ENCODE measurements around the gene C4B. TPM values are rescaled to one million over a fixed set of nuclear protein-coding genes. Genes with fewer than 3 reads are reported as not detected.
A peak's percentile ranks its signal among the peaks of the same experiment; 100 is the strongest.

C4B gene
- total and polyA plus RNA-seq, 9 of the 15 experiments (the other 6 are each of a cell fraction or from before 2014, with no cell fraction given), result 0.32 to 8.8 (median 5.4) TPM

- TF ChIP-seq ADNP (tag; IDR thresholded peaks at IDR 0.05), result no peak
- TF ChIP-seq ZNF408 (CRISPR knock-in tag; IDR thresholded peaks at IDR 0.05; ENCODE audit: low read depth), result no peak
- no peak for TF ChIP-seq PPARD (CRISPR knock-in tag; IDR thresholded peaks at IDR 0.05)
- TF ChIP-seq REST (IDR thresholded peaks at IDR 0.05; ENCODE audit: borderline replicate concordance), result no peak
- peak; percentile 80; the same call in 1 of the 2 replicates for TF ChIP-seq REST (CRISPR knock-in tag; IDR thresholded peaks at IDR 0.05; ENCODE audit: low read depth)
- TF ChIP-seq ZNF431 (CRISPR knock-in tag; IDR thresholded peaks at IDR 0.05), result no peak
- TF ChIP-seq FOXA3 (CRISPR knock-in tag; conservative IDR thresholded peaks at IDR 0.05 in 1 of 2, IDR thresholded peaks at IDR 0.05 in 1 of 2), result peak in 1 of 2 experiments; percentile 45; a peak in 1 of 4 replicates
- TF ChIP-seq ZNF639 (CRISPR knock-in tag; conservative IDR thresholded peaks at IDR 0.05 in 1 of 2, IDR thresholded peaks at IDR 0.05 in 1 of 2), result no peak
- no peak for TF ChIP-seq HOMEZ (CRISPR knock-in tag; IDR thresholded peaks at IDR 0.05)
- TF ChIP-seq AFF4 (CRISPR knock-in tag; IDR thresholded peaks at IDR 0.05), result no peak; the same call in none of the 2 replicates
Measured at GRCh38 chr6:31972709-31973350, 41.8 kb upstream of the C4B start (continued).

Measured in K562 (cell line).